ENCODE measurements around the gene FRMD4B. TPM values are rescaled to one million over a fixed set of nuclear protein-coding genes. Genes with fewer than 3 reads are reported as not detected.

The FRMD4B gene
- total and polyA plus RNA-seq, 10 of the 15 experiments (the other 5 are each of a cell fraction or from before 2014, with no cell fraction given), result 3.9 to 11.4 (median 8.0) TPM

DNA sequence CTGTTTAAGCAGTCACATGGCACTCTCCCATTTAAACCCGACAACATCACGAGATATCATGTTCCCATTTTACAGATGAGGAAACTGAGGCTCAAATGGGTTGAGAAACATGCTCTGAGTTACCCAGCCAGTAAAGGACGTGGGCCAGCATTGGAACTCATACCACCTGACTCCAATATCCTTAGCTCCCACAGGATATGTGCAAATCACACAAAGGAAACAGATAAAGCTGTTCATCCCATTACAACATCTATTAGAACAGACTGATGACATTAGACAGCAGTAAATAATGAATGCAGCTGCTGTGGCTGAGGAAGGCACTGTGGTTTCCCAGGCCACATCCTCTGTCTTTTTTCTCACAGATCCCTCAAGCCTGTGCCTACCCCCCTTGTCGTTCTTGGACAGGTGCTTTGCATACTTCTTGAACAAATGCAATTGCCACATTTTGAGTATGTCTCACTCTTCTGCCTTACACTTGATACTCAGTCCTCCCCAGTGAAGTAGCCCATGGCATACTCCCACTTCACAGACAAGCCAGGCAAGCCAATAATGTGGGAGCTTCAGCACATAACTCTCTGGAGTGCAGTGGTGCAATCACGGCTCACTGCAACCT is 17.7 kb downstream of the FRMD4B start (continued):
- TF ChIP-seq, protein P1, sequence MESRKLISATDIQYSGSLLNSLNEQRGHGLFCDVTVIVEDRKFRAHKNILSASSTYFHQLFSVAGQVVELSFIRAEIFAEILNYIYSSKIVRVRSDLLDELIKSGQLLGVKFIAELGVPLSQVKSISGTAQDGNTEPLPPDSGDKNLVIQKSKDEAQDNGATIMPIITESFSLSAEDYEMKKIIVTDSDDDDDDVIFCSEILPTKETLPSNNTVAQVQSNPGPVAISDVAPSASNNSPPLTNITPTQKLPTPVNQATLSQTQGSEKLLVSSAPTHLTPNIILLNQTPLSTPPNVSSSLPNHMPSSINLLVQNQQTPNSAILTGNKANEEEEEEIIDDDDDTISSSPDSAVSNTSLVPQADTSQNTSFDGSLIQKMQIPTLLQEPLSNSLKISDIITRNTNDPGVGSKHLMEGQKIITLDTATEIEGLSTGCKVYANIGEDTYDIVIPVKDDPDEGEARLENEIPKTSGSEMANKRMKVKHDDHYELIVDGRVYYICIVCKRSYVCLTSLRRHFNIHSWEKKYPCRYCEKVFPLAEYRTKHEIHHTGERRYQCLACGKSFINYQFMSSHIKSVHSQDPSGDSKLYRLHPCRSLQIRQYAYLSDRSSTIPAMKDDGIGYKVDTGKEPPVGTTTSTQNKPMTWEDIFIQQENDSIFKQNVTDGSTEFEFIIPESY (IDR thresholded peaks at IDR 0.05), result no peak
- TF ChIP-seq ZZZ3 (IDR thresholded peaks at IDR 0.05; ENCODE audit: control insufficient read depth, insufficient read length, low read depth) (no peak), DPF2 (IDR thresholded peaks at IDR 0.05) (peak; percentile 82), NFXL1 (IDR thresholded peaks at IDR 0.05; ENCODE audit: borderline replicate concordance) (no peak), CREM (IDR thresholded peaks at IDR 0.05; ENCODE audit: low read depth) (peak; percentile 66; the same call in 1 of the 2 replicates), MEF2A (IDR thresholded peaks at IDR 0.05; ENCODE audit: insufficient read depth, low read depth, low read length) (0 out of 2 replicates have a peak, but pooled peaks have one; percentile 22), SMARCA5 (IDR thresholded peaks at IDR 0.05) (peak; percentile 96), BCLAF1 (IDR thresholded peaks at IDR 0.05) (no peak), USF1 (IDR thresholded peaks at IDR 0.05; ENCODE audit: borderline replicate concordance, extremely low read length, insufficient read depth, low read depth, low read length) (no peak), ZNF384 (IDR thresholded peaks at IDR 0.05; ENCODE audit: borderline replicate concordance, low read depth, low read length) (no peak; the same call in 1 of the 2 replicates), RUNX3 (IDR thresholded peaks at IDR 0.05; ENCODE audit: low read length) (peak; percentile 98), CBFB (IDR thresholded peaks at IDR 0.05; ENCODE audit: low read depth) (peak; percentile 91), BMI1 (IDR thresholded peaks at IDR 0.05; ENCODE audit: borderline replicate concordance) (no peak), STAT1 (conservative IDR thresholded peaks at IDR 0.05) (no peak), ZBTB11 (CRISPR knock-in tag; IDR thresholded peaks at IDR 0.05) (no peak), TCF3 (IDR thresholded peaks at IDR 0.05; ENCODE audit: borderline replicate concordance, insufficient read depth, low read depth, low read length) (peak; percentile 81), ESRRA (IDR thresholded peaks at IDR 0.05; ENCODE audit: low read length) (no peak)
- TF ChIP-seq, protein P2, sequence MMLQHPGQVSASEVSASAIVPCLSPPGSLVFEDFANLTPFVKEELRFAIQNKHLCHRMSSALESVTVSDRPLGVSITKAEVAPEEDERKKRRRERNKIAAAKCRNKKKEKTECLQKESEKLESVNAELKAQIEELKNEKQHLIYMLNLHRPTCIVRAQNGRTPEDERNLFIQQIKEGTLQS (IDR thresholded peaks at IDR 0.05; ENCODE audit: borderline replicate concordance, extremely low read depth, low read depth, low read length), result no peak
